GM12891 (cell line): ENCODE results near the gene MSI2.

Experiments used
- POLR2A ChIP-seq: IDR thresholded peaks from 2 replicates; pipeline ENCODE4 v1.6.1; 2011; ENCODE audit warnings: low read depth, low read length, control low read depth
- SPI1 ChIP-seq: IDR thresholded peaks from 2 replicates; pipeline ENCODE4 v1.6.1; 2011; ENCODE audit warnings: low read depth, low read length, control low read depth
- TAF1 ChIP-seq: IDR thresholded peaks from 2 replicates; pipeline ENCODE4 v1.6.1; 2011; ENCODE audit warnings: low read depth, low read length, control low read depth

- TF ChIP-seq POLR2A: no peak
- no peak for TF ChIP-seq SPI1
- TF ChIP-seq TAF1: no peak
Observed at GRCh38 chr17:57273490-57273889, 17.2 kb downstream of the MSI2 start.
